HepG2 (cell line): ENCODE measurements around the gene HES1. TPM values are rescaled to one million over a fixed set of nuclear protein-coding genes. Genes with fewer than 3 reads are reported as not detected.

Experiments
- HBP1 ChIP-seq: IDR thresholded peaks from 2 replicates; pipeline ENCODE4 v1.6.1; 2016; ENCODE audit warnings: low read depth, control low read depth
- HDAC1 ChIP-seq: sonication (generic); formaldehyde crosslinking; IDR thresholded peaks from 2 replicates; pipeline ENCODE4 v1.5.1; 2020; ENCODE audit warnings: mild to moderate bottlenecking, missing genetic modification reagents
- HNRNPK ChIP-seq: fragments of 200-400 bp; formaldehyde crosslinking; IDR thresholded peaks from 2 replicates; pipeline ENCODE4 v1.6.1; 2018; ENCODE audit warnings: low read length, low read depth, moderate library complexity, mild to moderate bottlenecking; ENCODE audit not compliant: poor library complexity, severe bottlenecking
- HOMEZ ChIP-seq: IDR thresholded peaks from 2 replicates; pipeline ENCODE4 v1.6.1; 2016; ENCODE audit warnings: low read depth
- KMT2A ChIP-seq: sonication (generic); formaldehyde crosslinking; IDR thresholded peaks from 2 replicates; pipeline ENCODE4 v1.4.0; 2020; ENCODE audit warnings: missing genetic modification reagents
- PAX8 ChIP-seq: sonication (generic); formaldehyde crosslinking; IDR thresholded peaks from 2 replicates; pipeline ENCODE4 v1.8.0; 2022; ENCODE audit warnings: mild to moderate bottlenecking, missing genetic modification reagents, borderline replicate concordance
- RNF219 ChIP-seq: sonication (generic); formaldehyde crosslinking; IDR thresholded peaks from 2 replicates; pipeline ENCODE4 v1.5.0; 2020; ENCODE audit warnings: mild to moderate bottlenecking, missing genetic modification reagents
- TCF7L2 ChIP-seq: IDR thresholded peaks from 2 replicates; pipeline ENCODE4 v1.6.1; 2011; ENCODE audit warnings: mild to moderate bottlenecking, low read depth, low read length, moderate library complexity
- ZBTB10 ChIP-seq: sonication (generic); formaldehyde crosslinking; IDR thresholded peaks from 2 replicates; pipeline ENCODE4 v1.4.0; 2020; ENCODE audit warnings: missing genetic modification reagents, borderline replicate concordance
- ZBTB34 ChIP-seq: sonication (generic); formaldehyde crosslinking; IDR thresholded peaks from 2 replicates; pipeline ENCODE4 v1.8.0; 2022; ENCODE audit warnings: mild to moderate bottlenecking, missing genetic modification reagents
- ZNF232 ChIP-seq: sonication (generic); formaldehyde crosslinking; IDR thresholded peaks from 2 replicates; pipeline ENCODE4 v1.4.0; 2020; ENCODE audit warnings: missing genetic modification reagents, borderline replicate concordance
- ZNF256 ChIP-seq: sonication (generic); formaldehyde crosslinking; conservative IDR thresholded peaks from 2 replicates; pipeline ENCODE4 v1.4.0; 2020; ENCODE audit warnings: missing genetic modification reagents
- ZNF264 ChIP-seq: sonication (generic); formaldehyde crosslinking; IDR thresholded peaks from 2 replicates; pipeline ENCODE4 v1.4.0; 2020; ENCODE audit warnings: missing genetic modification reagents
- ZNF484 ChIP-seq: sonication (generic); formaldehyde crosslinking; IDR thresholded peaks from 2 replicates; pipeline ENCODE4 v1.5.1; 2020; ENCODE audit warnings: mild to moderate bottlenecking, low read depth, missing genetic modification reagents, borderline replicate concordance
- ZNF547 ChIP-seq: sonication (generic); formaldehyde crosslinking; IDR thresholded peaks from 2 replicates; pipeline ENCODE4 v1.5.1; 2020; ENCODE audit warnings: mild to moderate bottlenecking, missing genetic modification reagents
- ZNF7 ChIP-seq: IDR thresholded peaks from 2 replicates; pipeline ENCODE4 v1.6.1; 2016; ENCODE audit warnings: missing biosample characterization, missing genetic modification reagents
- ZNF724P ChIP-seq: sonication (generic); formaldehyde crosslinking; IDR thresholded peaks from 2 replicates; pipeline ENCODE4 v1.8.0; 2022; ENCODE audit warnings: missing genetic modification reagents, borderline replicate concordance
- ZNF749 ChIP-seq: sonication (generic); formaldehyde crosslinking; IDR thresholded peaks from 2 replicates; pipeline ENCODE4 v1.8.0; 2022; ENCODE audit warnings: mild to moderate bottlenecking, missing genetic modification reagents, moderate library complexity, borderline replicate concordance
- ZNF766 ChIP-seq: sonication (generic); formaldehyde crosslinking; IDR thresholded peaks from 2 replicates; pipeline ENCODE4 v1.5.0; 2020; ENCODE audit warnings: missing genetic modification reagents, borderline replicate concordance
- polyA plus RNA-seq, 8 experiments: library from polyadenylated mRNA; depleted of rRNA in 3 of 8; stranded (reverse) in 7 of 8; unstranded in 1 of 8; fragments of >200 nt; fragmentation: Illumina TruSeq in 4 of 8; extraction: Trizol in 4 of 8; gene quantifications; 2 replicates each; pipeline versions ENCODE4 v1.2.1 to v1.2.3, GENCODE V29; 2011 to 2016; ENCODE audit warnings: low read depth in 4 of 8, missing spikeins in 1 of 8, mixed read lengths in 1 of 8; ENCODE audit not compliant: insufficient read depth in 1 of 8
- total RNA-seq, 5 experiments: library from RNA; depleted of rRNA; stranded (reverse); fragments of >200 nt; fragmentation: Illumina TruSeq; extraction: Trizol; gene quantifications; 2 replicates each; pipeline ENCODE4 v1.2.3, GENCODE V29; 2016; ENCODE audit warnings: low read depth in 1 of 5

The HES1 gene
- total and polyA plus RNA-seq, 2 of the 13 experiments (the other 11 are each of a cell fraction or from before 2014, with no cell fraction given) = 15.4 to 19.8 TPM

GRCh38 chr3:194101592-194102432 lies 34.1 kb upstream of the HES1 start (continued):
- TF ChIP-seq ZBTB10 (CRISPR knock-in tag) (0 out of 2 replicates have a peak, but pooled peaks have one; percentile 25), ZNF7 (CRISPR knock-in tag) (no peak), HOMEZ (CRISPR knock-in tag) (peak; percentile 57; the same call in 1 of the 2 replicates), RNF219 (CRISPR knock-in tag) (no peak), KMT2A (CRISPR knock-in tag) (no peak), ZNF766 (CRISPR knock-in tag) (no peak), HBP1 (no peak), ZNF749 (CRISPR knock-in tag) (no peak), ZNF264 (no peak; the same call in 1 of the 2 replicates), ZNF547 (CRISPR knock-in tag) (no peak), ZNF484 (no peak), HNRNPK (no peak), HDAC1 (CRISPR knock-in tag) (peak; percentile 57; the same call in 1 of the 2 replicates), ZNF256 (no peak), TCF7L2 (no peak), ZBTB34 (CRISPR knock-in tag) (no peak), ZNF232 (no peak), PAX8 (CRISPR knock-in tag) (0 out of 2 replicates have a peak, but pooled peaks have one; percentile 78), ZNF724P (CRISPR knock-in tag) (0 out of 2 replicates have a peak, but pooled peaks have one; percentile 47)
